HG03571 (cell line): ENCODE results near the gene CDKN2B.

Source experiments
- ATAC-seq: cut with Tn5 transposase; IDR thresholded peaks from one replicate; pipeline ENCODE4 v1.9.1; 2021; ENCODE audit not compliant: unreplicated experiment

The CDKN2B gene

DNA sequence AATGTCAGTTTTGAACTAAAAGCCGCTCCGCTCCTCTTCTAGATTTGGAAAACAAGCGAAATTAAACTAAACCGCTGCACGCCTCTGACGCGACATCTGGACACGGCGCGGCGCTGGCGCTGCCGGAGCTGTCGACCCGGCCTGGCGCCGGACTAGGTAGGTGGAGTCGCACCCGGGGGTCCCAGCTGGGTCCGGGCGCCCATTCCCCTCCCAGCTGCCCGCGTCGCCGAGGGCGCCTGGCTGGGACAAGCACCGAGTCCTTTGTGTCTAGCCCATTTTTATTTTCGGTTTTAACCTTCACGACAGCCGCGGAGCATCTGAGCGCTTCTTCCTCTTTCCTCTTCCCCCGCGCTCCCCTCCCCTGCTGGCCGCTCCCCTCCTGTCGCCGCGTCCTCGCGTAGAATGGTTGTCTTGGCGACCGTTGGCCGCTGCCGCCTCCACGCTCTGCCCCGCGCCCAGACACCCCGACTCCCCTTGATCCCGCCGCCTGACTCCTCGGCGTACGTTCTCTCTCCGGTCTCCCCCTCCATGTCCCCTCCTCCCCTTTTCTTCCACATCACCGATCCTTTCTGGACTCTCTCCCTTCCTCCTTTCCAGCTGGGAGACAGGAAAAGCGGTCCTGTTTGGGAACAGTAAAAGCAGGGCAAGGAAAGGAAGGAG, 14.0 kb downstream of the CDKN2B start:
- peak; percentile 80 for ATAC-seq

DNA sequence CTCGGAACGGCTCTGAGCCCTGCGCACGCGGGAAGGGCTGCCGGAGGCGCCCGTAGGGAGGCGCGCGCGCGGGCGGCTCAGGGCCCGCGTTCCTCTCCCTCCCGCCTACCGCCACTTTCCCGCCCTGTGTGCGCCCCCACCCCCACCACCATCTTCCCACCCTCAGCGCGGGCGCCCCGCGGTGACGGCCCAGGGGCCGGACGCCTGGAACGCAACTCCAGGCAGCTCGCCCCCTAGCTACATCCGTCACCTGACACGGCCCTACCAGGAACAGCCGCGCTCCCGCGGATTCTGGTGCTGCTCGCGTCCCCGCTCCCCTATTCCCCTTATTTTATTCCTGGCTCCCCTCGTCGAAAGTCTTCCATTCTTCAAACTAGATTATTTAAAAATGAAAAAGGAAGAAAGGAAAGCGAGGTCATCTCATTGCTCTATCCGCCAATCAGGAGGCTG, 14.5 kb downstream of the CDKN2B start, which contains the start of gene CDKN2B-AS1:
TSS of gene CDKN2B-AS1 (plus strand) at position 236 of the 450 bp plus-strand sequence.
- ATAC-seq, result peak; percentile 46

DNA sequence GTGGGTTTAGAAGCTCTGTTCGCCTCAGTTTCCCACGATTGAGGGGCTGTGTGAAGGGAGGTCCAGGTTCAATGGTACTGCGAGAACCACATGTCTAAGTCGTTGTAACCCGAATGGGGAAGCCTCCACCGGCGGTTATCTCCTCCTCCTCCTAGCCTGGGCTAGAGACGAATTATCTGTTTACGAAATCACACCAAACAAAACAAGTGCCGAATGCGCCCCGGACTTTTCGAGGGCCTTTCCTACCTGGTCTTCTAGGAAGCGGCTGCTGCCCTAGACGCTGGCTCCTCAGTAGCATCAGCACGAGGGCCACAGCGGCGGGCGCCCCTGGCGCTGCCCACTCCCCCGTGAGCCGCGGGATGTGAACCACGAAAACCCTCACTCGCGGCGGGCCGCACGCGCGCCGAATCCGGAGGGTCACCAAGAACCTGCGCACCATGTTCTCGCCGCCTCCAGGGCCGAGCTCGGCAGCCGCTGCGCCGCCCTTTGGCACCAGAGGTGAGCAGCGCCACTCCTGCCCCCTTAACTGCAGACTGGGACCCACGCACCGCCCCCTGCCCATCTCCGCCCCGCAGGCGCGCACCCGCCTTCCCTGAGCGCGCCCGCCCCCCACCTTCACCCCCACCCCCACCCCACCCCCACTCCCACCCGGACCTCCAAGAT, 15.1 kb downstream of the CDKN2B start, which contains the start of gene CDKN2A:
TSS of gene CDKN2A (minus strand) at position 500 of the 663 bp plus-strand sequence.
- ATAC-seq, result peak; percentile 38

DNA sequence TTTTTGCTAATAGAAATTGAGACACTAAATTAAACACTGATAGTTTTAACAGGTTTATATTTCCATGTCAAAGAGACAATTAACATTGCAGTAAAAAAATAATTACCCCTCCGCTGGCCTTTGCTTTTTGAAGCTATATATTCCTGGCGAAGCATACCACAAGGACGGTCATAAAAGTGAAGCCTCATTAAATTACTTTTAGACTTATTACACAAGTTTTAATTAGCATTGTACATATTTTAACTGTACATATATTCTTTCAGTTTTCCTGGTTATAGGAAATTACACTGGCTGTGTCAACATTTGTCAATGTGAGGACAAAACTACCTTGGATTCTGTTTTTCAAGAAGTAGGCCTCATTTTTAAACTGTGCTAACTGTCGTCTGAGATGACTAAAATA, 16.1 kb downstream of the CDKN2B start:
- ATAC-seq, result no peak

DNA sequence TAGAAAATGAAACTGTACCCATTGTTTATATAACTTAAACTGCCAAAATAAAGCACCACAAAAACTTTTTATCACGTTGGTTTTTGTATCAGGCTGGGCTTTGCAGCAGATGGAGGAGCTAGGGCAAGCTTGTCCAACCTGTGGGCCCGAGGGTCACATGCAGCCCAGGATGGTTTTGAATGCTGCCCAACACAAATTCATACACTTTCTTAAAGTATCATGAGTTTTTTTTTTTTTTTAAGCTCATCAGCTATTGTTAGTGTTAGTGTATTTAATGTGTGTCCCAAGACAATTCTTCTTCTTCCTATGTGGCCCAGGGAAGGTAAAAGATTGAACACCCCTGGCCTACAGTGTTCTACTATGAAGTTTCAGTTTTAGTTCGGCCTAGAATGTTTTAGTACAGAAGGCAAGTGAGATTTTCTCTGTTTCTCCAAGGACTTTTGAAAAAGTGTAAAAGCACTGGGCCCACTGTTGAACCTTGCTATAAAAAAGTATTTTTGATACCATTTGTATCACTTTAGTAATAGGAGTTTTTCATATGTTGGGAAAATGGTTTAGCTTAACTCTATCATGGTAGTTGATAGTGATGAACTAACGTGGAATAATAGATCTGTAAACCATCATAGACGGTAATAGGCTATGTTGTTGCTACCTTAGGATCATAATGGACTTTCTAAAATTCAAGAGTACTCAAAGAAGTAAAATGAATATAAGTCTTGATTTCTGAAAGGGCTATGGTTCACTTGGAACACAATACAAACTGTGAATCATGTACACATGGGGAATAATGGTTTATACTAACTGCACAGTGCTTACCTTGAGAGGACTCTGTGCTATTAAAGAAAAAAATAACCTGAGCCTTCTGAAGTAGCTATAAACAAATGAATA, 17.8 kb downstream of the CDKN2B start:
- ATAC-seq, result no peak

DNA sequence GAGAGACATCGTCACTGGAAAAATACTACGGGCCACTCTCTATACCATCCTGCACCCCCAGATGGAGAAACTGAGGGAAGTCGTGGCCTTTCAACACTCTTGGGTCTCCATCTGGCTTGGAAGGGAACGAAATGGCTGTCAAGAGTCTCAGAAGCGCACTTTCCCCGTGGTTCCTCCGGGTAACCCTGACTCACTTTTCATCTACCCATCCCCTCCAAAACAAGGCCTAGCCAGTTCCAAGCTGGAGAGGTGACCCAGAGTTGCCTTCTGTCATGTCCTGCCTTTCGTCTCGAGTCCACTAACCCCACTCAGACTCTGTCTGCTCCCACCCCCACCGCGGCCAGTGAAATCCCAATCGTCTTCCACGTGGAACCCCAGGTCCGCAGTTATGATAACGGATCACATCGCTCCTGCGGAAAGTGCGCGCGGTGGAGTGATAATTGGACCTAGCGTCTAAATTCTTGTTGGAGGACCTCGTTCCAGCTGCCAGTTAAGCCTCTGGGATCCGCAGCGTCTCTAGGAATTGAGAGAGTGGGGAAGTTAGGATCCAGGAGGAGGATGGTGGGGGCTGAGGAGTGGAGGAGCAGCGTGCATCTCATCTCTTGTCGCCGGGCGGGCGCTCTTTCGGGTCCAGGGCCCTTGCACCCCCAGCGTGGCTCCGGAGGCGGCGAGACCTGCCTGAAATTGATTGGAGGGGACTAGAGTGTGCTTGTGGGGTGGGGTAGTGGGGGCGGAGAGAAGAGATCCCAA, 19.5 kb downstream of the CDKN2B start:
- ATAC-seq, result no peak

DNA sequence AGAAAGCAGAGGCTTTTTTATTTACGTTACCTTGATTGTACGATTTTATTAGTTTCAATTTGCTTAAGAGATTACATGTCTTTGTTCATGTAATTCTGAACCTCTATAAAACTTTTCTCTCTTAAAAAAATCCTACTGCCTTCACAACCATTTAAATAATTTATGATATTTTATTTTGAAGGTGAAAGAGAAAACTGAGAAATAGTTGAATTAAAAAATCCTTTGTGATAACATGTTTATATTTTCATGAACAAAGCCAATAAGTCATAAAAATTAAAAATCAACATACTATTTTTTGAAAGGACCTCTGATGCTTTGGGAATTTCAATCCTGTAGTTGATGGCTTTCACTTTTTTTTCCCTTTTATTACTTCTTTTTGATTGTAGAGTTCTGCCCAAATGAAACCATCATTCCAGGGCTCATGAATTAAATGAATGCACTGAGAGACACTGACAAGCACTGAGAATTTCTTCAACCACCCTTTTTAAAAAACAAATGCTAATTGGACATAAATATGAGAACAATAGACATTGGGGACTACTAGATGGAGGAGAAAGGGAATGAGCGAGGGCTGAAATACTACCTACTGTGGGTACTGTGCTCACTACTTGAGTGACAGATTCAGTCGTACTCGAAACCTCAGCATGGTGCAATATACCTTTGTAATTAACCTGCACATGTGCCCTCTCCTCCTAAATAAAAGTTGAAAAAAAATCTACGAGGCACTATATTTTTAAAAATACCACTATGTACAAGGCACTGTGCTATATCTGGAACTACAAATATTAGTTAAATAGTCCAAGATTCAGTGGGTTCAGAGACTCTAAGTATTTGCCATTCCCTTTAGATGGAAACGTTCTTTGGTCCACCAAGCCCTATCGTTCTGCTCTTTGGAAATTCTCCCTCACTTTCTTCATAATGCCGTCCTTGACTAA, 20.8 kb downstream of the CDKN2B start:
- no peak for ATAC-seq

DNA sequence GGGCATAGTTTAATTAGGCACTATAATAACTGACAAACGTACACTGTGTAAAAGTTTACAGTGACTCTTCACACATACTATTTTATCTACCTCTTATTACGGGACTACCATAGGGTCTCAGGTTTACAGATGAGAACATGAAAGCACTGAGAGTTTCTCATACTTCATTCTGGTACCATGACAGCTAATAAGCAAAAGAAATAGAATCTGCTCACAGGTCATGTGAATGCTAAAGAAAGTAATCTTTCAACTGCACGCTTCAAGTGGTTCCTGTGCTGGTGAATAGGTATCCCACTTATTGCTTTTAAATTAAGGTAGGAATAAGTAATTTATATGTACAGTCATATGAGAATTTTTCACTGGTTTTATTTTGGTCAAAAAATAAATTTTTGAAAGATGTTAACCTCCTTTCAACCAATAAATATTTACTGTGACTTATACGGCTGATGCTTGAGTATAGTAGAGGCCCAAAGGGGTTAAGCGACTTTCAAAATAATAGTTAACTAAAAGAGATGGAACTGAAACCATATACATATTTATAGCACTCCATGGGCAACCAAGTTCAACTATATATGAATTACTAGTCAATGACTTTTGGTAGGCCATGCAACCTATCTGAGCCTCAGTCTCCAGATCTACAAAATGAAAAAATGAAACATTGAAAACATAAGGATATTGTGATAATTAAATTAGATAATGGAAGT, 23.0 kb downstream of the CDKN2B start:
- peak; percentile 53 for ATAC-seq

DNA sequence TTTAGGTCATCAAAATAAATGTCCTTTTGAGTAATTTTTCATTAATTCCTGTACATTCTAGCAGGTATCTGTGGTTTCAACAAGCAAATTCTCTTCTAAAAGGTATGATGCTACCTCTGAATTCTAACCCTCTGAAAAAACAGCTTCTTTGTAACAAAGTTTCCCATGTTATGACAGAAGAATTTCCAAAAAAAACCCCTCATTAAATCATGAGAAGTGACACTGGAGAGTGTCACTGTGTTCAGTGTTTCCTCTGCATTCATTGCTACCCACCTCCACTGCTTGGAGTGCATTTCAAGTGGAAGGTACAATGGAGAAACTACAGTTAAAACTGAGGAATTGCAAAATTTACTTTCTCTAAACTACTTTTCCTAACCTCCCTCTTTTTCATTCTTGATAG, 25.0 kb downstream of the CDKN2B start:
- ATAC-seq, result no peak

DNA sequence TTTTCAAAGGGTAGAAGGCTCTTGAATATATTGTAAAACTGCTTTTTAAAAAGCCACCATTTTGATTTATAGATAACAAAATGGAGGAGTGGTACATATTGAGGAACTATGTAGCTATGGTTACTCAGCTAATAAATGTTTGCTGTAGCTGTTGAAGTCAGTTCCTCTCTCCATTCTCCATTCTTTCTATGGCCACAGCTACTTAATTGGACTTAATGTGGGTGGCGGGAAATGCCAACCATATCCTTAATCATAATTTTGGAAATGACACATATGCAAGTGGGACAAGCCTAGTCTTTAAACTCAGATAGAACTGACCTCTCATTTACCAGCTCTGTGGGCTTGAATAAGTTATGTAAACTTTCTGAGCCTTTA, 25.6 kb downstream of the CDKN2B start:
- ATAC-seq, result no peak

DNA sequence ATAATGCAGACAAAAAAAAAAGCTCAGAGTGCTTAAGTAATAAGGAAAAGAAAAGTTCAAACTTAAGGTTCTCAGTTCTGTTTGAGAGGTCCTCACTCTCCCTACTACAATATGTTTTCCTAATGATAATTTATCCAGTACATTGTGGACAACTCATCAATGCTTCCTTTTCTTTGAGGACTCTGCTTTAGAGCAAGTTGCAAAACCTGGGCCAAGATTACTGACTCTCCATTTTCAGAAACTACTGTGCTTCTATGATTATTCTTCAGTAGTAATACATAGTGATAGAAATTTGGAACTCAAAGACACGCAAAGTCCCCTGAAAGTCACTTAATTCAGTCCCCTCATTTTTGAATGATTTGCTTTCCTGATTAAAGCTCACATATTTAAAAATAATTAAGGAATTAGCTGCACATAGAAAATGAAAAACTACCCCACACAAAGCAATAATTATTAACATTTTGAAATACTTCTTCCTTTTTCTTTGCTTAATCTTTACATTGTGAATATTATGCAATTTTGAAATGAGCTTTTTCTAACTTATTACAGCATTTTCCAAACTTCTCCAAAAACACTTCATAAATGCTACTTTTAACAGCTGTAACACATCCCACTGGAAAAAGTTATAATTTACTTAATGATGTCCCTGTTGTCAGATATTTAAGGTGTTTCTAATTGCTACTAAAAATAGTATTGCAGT, 26.1 kb downstream of the CDKN2B start:
- no peak for ATAC-seq

DNA sequence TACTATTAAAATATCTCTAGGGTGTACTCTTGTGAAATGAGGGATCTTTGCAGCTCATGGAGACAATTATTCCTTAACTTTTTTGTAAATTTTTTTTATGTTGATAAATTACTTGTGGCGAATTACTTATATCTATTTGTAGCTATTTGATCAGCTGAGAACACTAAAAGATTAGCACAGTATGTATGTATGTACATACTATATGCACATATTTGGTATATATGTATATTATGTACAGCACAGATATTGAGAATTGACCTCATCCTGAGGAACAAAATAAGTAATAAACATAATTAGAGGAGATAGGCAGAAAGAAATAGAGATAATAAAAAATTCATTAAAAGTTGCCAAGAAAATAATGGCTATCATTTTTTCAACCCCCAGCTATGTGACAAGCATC, 26.7 kb downstream of the CDKN2B start:
- no peak for ATAC-seq

DNA sequence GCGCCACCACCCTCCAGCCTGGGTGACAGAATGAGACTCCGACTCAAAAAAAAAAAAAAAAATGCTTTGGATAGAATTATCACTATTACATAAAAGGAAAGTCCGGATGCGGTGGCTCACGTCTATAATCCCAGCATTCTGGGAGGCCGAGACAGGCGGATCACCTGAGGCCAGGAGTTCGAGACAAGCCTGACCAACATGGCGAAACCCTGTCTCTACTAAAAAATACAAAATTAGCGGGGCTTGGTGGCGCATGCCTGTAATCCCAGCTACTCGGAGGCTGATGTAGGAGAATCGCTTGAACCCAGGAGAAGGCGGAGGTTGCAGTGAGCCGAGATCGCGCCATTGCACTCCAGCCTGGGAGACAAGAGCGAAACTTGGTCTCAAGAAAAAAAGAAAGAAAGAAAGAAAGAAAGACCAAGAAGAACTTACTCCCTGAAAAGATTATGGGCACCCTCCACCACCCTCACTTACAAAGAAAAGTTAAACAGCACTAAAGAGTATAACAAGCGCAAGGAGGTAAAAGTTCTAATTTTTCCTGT, 32.7 kb downstream of the CDKN2B start:
- no peak for ATAC-seq

DNA sequence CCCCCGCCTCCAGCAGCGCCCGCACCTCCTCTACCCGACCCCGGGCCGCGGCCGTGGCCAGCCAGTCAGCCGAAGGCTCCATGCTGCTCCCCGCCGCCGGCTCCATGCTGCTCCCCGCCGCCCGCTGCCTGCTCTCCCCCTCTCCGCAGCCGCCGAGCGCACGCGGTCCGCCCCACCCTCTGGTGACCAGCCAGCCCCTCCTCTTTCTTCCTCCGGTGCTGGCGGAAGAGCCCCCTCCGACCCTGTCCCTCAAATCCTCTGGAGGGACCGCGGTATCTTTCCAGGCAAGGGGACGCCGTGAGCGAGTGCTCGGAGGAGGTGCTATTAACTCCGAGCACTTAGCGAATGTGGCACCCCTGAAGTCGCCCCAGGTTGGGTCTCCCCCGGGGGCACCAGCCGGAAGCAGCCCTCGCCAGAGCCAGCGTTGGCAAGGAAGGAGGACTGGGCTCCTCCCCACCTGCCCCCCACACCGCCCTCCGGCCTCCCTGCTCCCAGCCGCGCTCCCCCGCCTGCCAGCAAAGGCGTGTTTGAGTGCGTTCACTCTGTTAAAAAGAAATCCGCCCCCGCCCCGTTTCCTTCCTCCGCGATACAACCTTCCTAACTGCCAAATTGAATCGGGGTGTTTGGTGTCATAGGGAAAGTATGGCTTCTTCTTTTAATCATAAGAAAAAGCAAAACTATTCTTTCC, 34.2 kb downstream of the CDKN2B start:
- no peak for ATAC-seq

DNA sequence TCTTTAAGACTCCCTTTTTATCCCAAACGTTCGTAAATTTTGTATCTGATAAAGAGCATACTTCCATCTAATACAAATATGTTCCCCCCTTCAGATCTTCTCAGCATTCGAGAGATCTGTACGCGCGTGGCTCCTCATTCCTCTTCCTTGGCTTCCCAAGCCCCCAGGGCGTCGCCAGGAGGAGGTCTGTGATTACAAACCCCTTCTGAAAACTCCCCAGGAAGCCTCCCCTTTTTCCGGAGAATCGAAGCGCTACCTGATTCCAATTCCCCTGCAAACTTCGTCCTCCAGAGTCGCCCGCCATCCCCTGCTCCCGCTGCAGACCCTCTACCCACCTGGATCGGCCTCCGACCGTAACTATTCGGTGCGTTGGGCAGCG, 34.8 kb downstream of the CDKN2B start:
- ATAC-seq, result no peak

DNA sequence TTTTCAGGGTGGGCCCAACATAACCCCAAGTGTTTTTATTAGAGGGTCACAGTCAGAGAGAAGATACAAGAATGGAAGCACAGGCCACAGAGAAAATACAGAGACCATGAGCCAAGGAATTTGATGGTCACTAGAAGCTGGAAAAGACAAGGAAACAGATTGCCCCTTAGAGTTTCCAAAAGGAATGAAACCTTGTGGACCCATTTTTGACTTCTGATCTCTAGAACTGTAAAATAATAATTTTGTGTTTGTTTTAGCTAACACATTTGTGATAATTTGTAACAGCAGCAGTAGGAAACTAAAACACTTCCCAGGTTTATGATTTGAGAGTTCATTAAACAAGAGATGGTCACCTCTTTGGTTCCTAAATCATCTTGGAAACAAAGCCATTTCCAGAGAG, 36.7 kb downstream of the CDKN2B start:
- ATAC-seq, result no peak

DNA sequence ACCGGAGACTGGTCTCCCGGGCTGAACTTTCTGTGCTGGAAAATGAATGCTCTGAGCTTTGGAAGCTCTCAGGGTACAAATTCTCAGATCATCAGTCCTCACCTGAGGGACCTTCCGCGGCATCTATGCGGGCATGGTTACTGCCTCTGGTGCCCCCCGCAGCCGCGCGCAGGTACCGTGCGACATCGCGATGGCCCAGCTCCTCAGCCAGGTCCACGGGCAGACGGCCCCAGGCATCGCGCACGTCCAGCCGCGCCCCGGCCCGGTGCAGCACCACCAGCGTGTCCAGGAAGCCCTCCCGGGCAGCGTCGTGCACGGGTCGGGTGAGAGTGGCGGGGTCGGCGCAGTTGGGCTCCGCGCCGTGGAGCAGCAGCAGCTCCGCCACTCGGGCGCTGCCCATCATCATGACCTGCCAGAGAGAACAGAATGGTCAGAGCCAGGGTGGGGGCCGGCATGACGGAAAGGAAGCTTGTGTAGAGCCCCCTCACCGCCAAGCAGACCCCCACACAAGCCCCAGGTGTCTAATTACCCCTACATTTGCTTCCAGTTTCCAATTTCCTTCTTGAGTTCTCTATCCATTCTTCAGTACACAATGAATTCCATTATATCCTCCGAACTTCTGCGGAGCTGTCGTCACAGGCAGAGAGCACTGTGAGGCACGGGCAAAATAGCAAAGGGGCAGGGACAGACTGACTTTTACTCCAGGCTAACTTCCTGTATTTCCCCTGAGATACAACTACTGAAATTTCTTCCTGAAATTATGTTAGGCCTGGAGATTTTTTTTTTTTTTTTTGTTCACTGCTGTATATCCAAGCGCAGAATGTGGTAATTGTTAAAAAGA, 38.1 kb downstream of the CDKN2B start:
- no peak for ATAC-seq
